GM21717 (cell line): Measurements from ENCODE around the gene PKNOX2.

ENCODE experiments used
- ATAC-seq: cut with Tn5 transposase; IDR thresholded peaks from one replicate; pipeline ENCODE4 v1.9.1; 2021; ENCODE audit warnings: mild to moderate bottlenecking, moderate library complexity; ENCODE audit not compliant: unreplicated experiment

The PKNOX2 gene

GRCh38 chr11:125376117-125376516 is 211.6 kb downstream of the PKNOX2 start:
- no peak for ATAC-seq

GRCh38 chr11:125376856-125377255 is 212.3 kb downstream of the PKNOX2 start:
- no peak for ATAC-seq

DNA sequence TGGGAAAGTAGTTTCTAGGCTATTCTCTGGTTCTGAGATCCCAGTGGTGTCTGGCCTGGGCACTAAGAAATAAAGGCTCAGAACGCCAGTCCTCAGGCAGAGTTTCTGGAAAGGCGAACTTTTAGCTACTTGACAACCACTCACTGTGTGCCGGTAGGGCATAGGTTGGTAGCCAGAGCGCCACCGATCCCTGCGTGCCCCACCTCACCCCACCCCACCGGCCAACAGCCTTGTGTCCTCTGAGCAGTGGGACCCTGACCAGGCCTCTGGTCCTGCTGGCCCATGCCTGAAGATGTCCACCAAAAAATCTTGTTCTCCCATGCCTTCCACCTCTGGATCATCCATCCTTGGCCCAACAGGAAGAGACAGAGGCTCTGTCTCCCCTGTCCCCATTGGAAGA is 213.5 kb downstream of the PKNOX2 start:
- no peak for ATAC-seq

- no peak for ATAC-seq
Observed at GRCh38 chr11:125378571-125378970, 214.0 kb downstream of the PKNOX2 start.

- ATAC-seq = no peak
Observed at GRCh38 chr11:125379565-125379964, 215.0 kb downstream of the PKNOX2 start.

GRCh38 chr11:125379981-125380380 is 215.4 kb downstream of the PKNOX2 start:
- no peak for ATAC-seq

GRCh38 chr11:125380756-125381445 is 216.3 kb downstream of the PKNOX2 start:
- no peak for ATAC-seq

GRCh38 chr11:125381499-125382044 is 217.0 kb downstream of the PKNOX2 start:
- no peak for ATAC-seq

GRCh38 chr11:125382314-125382791 is 217.8 kb downstream of the PKNOX2 start:
- ATAC-seq = no peak

DNA sequence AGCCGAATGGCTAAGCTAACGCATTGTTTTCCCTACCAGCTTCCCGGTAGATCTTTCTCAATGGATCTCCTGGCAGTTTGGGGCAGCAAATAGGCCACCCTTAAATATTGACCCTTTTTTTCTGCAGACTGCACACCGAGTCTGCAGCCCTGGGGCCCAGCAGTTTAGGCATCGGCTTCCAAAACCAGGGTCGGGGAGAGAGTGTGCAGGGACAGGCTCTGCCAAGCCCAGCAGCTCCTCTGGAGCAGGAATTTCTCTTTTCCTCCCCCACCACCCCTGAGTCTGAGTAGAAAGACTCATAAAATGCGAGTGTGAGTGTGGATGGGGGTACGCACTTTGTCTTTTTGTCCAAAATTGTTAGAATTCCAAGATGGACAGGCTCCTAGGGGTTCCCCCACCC is 218.3 kb downstream of the PKNOX2 start:
- ATAC-seq = no peak

GRCh38 chr11:125384825-125385224 is 220.3 kb downstream of the PKNOX2 start:
- ATAC-seq = no peak

DNA sequence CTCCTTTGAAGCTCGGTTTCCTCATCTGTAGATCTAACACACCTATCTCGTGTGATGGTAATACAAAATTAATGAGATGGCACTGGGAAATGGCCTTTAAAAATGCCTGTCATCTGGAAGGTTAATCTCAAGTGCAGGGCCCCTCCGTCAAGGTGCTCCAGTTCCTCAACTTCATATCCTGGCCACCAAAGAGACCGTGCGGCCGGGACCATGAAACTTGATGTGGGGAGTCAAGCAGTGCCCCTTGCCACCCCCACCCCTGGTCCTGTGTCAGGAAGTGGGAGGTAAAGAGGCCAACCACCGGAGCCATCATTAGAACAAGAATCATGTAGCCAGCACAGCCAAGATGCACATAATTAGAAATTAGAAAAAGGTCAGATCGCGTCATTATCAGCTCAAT is 223.3 kb downstream of the PKNOX2 start:
- no peak for ATAC-seq

DNA sequence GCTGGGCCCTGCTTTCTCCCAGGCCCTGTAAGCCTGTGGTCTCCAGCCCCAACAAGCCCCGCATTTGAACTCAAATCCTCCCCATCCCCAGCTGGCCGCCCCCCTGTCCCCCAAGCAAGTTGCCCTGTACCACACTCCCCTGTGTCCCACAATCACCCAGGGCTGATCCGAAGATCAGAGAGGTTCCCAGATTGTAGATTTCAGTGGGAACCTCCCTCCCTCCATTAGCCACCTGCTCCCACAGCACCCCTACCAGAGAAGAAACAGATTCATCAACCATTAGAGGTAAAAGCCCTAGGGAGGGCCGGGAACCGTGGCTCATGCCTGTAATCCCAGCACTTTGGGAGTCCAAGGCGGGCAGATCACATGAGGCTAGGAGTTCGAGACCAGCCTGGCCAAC is 224.1 kb downstream of the PKNOX2 start:
- ATAC-seq = no peak

- no peak for ATAC-seq
Observed at GRCh38 chr11:125389339-125390166, 225.0 kb downstream of the PKNOX2 start.

- ATAC-seq = no peak
Observed at GRCh38 chr11:125390946-125391345, 226.4 kb downstream of the PKNOX2 start.

DNA sequence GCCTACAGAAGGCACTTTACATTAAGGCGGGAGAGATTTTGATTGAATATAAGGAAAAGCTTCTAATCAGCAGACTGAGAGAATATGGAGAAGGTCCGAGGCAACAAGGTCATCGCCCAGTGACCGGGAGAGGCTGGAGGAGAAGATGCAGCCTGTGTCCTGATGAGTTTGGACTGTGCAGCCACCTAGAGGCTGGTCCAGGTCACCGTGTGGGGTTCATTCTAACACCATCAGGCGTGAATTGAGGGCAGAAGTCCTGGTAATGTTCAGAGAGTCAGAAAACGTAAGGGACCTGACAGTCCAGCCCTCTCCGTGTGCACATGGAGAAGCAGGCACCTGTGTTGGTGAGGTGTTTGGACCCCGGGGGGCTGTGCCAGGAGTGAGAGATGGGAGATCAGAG is 228.8 kb downstream of the PKNOX2 start:
- no peak for ATAC-seq

DNA sequence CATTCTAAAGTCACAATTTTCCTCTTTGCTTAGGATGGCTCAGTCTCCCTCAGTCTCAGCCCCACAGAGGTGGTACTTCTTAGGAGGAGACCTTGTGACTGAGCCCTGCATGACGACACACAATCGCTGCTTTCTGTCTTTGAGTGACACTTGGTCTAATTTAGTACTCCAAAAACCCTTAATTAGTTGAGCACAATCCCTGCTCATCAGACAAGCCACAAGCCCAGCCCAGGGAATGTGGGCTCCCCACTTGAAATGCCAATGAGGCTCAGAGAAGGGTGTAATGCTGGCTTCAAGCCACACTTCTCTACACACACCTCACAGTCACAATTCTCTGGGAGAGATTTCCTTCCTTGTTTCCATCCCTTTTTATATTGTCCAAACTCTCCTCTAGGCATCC is 229.7 kb downstream of the PKNOX2 start:
- no peak for ATAC-seq

DNA sequence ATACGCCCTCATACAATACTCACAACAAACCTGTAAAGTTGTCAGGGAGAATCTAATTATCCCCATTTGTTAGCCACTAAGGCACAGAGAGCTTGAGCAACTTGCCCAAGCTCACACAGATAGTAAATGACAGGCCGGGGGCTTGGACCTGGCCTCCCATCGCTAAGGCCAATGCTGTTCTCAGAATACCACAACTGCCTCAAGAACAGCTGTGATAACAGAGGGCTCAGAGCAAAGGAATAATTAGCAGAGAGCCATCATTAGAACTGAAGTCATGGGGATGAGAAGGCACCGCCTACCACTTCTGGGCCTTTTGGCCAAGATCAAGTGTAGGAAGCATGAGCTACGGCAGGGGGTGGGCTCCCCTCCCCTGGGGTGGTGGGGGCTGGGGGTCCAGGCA is 232.9 kb downstream of the PKNOX2 start:
- no peak for ATAC-seq

GRCh38 chr11:125398475-125398874 is 233.9 kb downstream of the PKNOX2 start:
- ATAC-seq = no peak

DNA sequence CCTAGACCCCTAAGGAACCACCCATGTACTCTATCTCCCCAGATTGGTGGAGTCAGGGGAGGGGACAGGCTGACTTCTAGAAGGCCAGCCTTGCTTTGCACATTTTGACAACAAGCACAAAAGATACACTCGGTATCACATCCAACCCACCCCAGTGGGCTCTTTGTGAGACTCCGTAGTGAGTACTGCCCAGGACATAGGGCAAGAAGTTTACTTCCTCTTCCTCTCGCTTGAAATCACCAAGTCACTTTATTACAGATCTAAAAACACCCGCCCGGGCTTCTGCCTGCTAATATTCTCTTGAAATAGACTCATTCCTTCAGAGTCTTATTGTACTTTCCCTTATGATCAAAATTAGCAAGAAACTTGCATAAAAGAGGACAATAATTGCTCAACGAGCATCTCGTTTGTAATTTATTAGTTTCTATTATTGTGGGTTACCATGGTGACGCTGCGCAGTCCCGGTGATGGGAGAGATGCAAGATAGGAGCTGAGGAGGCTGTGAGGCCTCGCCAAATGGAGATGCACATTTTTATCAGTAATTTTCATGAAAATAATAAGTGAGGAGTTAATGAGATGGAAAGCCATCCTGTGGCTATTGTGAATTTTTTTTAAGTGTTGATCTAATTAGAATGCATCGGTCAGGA is 234.6 kb downstream of the PKNOX2 start:
- no peak for ATAC-seq

DNA sequence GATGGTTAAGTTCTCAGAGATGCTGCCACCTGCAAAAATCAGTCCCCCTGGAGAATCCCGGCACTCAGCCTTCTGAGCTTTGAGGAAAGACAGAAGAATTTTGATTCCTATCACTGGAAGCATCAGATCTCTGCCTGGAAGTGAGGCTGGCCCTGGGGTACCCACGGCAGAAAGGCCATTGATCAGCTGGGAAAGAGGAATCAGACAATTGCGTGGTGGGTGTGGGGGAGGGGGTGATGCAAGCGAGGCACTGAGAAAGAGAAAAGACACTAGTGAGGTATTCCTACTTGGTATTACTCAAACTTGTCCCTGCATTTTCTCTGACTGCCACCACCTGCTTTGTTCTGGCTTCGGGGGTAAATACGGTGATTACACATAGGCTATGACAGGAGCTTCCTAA is 235.4 kb downstream of the PKNOX2 start:
- ATAC-seq = no peak
